ENCODE measurements around the gene TARDBP.
"Not testable (repeated sequence)": the region's sequence is repeated elsewhere in the genome, so short reads cannot be mapped to it uniquely, and the experiment has no call there.

The TARDBP gene

DNA sequence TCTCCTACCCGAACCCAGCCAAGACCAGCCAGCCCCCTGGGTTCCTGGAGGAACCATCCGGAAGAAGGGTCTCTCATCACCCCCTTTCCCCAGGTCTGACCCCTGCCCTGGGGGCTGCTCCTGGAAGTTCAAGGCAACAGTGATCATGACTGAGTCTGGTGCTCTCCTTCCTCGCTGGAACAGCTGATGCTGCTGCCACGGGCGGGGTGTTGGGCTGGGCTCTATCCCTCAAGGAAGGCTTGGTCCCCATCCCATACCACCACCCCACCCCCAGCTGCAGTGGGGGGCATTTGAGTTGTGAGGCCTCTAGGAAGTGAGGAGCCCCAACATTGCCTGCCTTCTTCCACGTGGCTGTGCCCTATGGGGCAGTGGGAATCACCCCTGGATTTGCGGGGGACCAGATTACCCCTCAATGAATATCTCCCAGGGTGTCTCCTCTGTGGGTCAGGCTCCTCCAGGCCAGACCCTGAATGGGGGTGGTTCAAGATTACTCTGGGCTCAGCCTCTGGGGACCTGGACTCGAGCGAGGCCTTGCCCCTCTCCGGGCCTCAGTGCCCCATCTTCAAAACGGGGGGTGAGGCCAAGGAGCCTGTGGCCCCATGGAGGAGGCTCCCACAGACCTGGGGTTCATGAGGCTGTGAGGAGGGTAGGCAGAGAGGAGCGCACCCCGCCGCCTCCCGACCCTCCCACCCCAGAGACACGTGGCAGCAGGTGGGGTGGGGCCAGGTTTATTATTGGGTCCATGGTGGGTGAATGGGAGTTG, 31.8 kb downstream of the TARDBP start:
- no peak for DNase-seq

DNA sequence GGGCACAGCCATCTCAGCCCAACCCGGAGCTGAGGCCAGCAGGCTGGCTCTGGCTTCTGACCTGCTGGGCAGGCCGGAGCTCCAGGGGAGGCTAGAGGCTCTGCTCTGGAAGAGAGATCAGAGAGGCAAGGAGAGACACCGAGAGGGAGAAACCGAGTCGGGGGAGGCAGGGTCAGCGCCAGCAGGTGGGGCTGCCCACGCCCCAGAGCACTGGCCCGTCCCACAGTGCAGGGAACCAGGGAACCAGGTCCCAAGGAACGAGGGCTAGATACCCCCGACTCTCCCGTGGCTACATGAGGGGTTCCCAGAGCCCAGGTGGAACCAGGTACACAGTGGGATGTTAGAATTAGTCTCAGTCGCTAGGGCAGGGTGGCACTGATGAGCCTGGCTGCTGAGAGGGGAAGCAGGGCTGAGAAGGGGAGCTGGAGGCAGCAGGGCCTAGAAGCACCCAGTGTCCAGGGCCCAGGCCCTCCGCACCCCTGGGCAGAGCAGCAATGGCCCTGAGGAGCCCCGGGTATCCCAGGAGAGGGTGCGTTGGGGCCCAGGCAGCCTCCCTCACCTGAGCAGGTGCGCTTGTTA, 32.5 kb downstream of the TARDBP start:
- no peak for DNase-seq

DNA sequence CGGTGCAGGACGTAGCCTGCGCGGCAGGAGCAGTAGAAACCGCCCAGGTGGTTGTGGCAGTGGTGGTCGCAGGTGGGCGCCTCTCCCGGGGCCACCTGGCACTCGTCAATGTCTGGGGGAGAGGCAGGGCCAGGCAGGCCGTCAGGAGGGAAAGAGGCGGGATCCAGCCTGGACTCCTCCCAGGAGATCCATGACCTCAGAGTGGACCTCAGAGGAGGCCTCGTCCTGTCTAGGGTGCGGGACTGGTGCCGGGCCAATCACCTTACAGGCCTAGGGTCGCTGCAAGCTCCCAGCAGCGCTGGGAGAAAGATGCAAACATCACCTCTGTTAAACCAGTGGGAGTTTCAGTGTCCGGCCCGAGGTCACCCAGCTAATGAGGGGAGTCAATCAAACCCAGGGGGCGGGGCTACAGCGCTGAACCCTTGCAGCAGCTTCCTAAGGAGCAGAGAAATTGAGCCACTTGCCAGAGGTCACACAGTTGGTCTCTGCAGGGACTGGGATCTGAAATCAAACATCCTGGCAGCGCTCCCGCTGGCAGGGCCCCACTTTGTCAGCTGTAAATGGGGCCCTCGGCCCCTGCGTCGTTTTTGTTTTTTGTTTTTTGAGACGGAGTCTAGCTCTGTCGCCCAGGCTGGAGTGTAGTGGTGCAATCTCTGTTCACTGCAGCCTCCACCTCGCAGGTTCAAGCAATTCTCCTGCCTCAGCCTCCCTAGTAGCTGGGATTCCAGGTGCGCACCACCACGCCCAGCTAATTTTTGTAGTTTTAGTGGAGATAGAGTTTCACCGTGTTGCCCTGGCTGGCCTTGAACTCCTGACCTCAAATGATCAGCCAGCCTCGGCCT, 33.2 kb downstream of the TARDBP start:
- no peak for DNase-seq

DNA sequence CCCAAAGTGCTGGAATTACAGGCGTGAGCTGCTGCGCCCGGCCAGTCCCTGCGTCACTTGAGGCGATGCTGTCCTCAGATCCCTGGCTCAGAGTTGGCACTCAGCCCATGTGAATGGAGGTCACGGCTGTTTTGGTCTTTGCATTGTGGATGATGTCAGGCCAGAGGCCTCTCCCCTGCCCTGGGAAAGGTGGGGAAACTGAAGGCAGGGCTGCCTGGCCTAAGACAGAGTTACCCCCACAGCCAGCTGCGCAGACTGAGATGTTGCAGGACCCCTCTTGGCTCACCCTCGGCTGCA, 33.8 kb downstream of the TARDBP start:
- DNase-seq = no peak

DNA sequence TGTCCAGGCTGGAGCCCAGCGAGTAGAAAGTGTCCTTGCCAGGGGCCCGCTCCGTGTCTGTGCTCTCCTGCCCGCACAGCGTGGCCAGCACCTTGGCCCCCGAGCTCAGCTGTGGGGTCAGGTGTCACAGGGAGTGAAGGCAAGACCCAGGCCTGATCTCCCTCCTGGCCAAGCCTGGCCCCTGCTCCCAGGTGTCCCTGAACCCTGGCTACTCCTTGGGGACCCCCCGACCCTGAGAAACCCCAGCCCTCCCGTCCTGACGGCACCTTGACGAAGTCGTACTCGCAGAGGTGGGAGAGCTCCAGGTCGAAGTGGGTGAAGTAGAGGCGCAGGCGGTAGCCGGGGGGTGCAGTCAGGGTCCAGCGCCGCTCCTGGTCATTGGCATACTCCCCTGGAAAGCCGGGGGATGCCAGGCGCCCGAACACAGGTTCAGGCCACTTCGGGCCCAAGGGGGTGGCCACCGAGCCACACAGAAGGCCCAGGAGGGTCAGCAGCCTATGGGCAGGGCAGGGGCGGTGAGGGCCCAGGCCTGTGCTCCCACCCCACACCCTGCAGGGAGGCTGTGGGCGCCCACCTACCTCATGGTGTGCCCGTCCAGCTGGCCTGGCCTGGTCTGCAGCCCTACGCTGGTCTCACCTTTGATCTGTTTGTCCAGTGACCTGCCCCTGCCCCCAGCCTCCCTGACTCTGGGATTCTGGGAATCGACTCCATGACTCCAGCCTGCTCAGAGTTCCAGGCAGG, 34.3 kb downstream of the TARDBP start, which contains the start of gene MASP2:
TSS of gene MASP2 (minus strand) at position 615 of the 741 bp plus-strand sequence. CDS start at position 583, 32 bp downstream.
- no peak for DNase-seq

DNA sequence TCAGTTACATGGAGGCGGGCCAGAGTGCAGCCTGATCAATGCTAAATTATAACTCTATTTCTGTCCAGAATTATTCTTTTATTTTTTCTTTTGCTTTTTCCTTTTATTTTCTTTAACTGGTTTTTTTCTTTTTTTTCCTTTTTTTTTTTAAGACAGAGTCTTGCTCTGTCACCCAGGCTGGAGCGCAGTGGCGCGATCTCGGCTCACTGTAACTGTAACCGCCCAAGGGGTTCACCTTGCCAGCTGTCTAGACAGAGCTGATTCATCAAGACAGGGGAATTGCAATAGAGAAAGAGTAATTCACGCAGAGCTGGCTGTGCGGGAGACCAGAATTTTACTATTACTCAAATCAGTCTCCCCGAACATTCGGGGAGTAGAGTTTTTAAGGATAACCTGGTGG, 38.7 kb downstream of the TARDBP start:
- DNase-seq = not testable (repeated sequence)

DNA sequence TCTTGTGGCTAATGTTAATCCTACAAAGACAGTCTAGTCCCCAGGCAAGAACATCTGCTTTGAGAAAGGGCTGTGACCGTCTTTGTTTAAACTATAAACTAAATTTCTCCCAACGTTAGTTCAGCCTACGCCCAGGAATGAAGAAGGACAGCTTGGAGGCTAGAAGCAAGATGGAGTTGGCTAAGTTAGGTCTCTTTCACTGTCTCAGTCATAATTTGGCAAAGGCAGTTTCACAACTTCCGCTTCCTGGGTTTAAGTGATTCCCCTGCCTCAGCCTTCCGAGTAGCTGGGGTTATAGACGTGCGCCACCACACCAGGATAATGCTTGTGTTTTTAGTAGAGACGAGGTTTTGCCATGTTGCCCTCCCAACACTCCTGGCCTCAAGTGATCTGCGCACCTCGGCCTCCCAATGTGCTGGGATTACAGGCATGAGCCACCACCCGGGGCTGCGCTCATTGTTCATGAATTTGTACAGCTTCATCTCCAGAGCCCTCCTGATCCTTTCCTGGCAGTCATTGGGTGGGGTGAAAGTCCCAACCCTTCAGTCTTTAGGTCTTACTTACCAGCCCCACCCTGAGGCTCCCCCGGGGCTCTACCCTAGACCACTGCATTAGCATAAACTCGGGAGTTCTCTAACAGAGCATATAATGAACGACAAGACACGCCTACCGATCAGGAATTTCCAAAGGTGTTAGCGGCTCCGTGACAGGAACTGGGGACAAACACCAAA, 39.5 kb downstream of the TARDBP start:
- no peak for DNase-seq

DNA sequence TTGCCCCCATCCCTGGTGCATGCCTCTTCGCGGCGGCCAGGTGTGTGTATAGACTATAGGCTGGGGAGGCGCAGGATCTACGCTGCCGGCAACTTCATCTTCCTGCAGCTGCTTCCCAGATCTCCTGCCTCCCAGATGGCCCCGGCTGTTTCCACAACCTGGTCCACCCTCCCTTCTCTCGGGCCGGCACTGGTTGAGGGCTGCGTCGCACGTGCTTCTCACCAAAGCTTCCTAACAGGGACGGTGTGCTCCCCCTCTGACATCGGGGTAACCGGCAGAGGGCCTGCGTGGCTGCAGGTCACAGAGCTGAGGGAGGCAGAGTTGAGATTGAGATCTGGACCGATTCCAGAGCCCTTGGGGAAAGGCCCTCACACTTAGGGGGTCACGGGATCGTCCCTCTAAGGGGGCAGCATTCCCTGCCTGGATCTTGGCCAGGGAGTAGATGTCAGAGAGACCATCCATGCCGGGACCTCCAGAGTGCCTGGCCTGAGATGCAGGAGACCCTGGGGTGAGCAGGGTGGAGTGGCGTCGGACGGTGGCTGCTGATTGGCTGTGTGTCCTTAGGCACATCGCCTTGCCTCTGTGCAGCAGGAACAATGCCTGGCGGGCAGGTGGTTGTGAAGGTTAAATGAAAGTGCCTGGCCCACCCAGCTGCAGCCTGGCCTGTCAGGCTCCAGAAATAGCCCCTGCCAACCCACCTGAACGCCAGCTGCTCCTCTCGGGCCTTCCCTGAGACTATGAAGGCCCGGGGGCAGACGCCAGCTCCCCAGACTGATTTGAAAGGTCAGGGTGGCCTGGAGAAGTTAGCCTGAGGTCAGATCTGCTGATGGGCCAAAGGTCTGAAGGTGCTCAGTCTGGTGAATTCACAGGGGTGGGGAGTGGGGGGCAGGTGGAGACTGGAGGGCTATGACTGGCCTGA, 40.6 kb downstream of the TARDBP start:
- DNase-seq = peak; percentile 21 to 43

DNA sequence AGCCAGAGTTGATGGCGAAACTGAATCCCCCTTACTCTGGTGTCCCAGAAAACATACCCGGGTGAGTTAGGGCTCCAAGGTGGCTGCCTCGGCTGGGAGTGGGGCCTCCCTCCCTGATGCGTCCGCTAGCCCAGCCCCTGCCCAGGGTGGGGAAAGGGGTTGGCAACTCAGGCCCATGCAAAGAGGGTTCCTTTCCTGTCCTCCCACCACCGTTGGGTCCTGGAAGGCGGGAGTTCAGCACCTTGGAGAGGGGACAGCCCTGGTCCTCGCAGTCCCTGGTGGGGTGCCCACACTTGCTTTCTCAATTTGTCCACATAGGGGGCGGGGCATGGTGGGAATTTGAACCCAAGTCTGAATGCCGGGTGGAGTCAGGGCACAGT, 41.3 kb downstream of the TARDBP start:
- peak in 1 of 2 experiments; percentile 35 for DNase-seq

DNA sequence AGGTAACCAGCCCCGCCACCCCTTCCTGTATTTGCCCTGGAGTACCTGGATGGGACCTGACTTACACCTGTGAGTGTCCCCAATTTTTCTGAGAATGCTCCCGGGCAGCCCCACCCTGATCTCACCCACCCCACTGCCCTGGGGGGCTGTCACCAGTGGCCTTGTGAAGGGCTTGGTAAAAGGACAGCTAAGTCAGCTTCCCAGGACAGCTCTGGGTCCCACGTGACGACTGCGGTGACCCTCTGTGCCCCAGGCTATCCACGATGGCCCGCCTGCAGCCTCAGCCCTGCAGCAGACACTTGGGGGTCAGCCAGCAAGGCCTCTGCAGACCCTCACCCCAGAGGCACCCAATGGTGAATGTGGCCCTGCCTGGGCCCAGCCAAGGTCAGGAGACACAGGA, 41.7 kb downstream of the TARDBP start:
- DNase-seq = no peak

DNA sequence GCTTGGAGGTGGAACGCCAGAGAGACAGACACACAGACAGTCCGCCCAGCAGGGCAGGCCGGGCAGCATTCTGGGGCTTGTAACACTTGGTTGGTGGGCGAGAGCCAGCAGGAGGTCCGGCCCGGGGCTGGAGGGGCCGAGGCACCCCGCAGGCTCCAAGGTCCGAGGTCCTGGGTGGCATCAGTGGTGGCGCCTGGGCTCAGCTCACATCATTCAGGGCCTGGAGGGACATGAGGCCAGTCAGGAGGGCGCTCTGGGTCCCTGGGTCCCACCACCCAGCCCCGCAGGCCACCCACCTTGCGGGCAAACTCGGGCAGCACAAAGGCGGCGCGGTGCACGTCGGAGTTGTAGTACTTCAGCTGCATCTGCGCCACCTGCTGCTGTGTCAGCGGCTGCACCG, 42.2 kb downstream of the TARDBP start:
- DNase-seq = no peak

DNA sequence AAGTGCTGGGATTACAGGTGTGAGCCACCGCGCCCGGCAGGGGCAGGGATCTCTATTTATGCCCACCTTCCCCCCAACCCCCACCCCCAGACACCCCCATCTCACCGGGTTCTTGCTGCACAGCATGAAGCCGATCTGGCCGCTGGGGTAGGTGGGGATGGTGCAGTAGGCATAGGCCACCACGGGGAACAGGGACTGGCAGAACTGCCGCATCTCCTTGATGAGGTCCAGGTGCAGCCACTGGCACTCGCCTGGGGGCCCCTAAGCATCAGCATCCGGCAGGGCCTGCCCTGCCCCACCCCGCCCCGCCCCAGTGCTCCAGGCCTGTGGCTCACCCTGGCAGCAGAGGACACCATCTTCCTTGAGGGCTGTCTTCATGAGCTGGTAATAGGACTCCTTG, 43.2 kb downstream of the TARDBP start:
- DNase-seq = no peak

DNA sequence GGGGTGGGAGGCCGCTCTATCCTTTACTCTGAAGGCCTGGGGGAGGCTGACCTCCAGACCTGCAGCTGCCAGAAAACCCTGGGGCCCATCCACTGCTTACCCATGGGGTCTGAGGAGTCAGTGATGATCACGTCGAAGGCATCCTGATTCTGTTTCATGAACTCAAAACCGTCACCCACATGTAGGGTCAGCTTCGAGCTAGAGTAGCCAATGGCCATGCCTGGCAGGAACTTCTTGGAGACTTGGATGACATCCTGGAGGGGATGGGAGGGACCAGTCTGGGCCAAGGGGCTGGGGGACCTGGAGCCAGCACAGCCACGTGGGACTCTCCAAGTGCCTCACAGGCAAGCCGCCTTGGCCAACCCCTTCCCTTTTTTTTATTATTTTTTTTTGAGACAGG, 44.0 kb downstream of the TARDBP start:
- DNase-seq = no peak

DNA sequence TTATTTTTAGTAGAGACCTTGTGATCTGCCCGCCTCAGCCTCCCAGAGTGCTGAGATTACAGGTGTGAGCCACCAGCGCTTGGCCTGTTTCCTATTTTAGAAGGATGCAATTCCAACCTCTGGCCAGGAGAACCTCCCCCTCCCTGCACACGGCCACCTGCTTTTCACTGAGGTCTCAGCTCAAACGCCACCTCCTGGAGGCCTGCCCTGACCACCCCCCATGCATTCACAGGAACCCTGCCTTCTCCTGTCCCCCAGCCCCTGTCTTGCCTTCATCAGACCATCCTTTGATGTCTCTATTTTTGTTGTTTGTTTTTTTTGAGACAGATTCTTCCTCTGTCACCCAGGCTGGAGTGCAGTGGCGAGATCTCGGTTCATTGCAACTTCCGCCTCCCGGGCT, 45.0 kb downstream of the TARDBP start:
- no peak for DNase-seq

DNA sequence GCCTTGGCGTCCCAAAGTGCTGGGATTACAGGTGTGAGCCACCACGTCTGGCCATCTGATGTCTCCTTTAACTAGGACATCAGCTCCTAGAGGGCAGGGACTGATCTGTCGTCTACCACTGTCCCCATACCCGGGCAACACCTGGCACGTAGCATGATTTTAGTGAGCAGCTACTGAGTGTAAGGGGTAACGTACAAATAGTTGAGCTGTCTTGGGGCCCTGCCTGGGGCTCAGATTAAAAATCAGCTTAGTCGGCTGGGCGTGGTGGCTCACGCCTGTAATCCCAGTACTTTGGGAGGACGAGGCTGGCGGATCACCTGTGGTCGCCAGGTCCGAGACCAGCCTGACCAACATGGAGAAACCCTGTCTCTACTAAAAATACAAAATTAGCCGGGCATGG, 45.6 kb downstream of the TARDBP start:
- no peak for DNase-seq

DNA sequence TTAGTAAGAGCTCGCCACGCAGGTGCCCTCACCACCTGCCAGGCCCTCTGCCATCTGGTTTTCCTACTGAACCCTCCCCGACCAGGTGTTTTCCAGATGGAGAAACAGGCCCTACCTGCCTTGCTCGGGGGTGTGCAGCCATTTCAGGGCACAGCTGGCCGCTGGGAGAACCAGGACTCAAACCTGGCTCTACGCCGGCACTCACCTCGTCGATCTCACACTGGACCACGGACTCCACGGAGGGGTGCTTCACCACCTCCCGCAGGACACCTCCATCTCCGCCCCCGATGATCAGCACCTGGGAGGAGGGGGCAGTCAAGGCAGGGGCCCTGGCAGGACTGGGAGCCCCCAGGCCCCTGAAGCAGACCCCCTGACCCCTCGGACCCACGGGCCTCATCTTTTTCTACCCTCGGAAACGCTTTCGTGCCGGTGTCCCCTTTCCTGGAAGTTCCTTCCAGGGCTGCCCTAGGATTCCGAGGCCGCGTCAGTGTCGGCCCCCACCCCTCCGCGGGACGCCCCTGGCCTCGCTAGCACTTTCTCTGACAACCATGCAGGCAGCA, 46.2 kb downstream of the TARDBP start:
- no peak for DNase-seq

DNA sequence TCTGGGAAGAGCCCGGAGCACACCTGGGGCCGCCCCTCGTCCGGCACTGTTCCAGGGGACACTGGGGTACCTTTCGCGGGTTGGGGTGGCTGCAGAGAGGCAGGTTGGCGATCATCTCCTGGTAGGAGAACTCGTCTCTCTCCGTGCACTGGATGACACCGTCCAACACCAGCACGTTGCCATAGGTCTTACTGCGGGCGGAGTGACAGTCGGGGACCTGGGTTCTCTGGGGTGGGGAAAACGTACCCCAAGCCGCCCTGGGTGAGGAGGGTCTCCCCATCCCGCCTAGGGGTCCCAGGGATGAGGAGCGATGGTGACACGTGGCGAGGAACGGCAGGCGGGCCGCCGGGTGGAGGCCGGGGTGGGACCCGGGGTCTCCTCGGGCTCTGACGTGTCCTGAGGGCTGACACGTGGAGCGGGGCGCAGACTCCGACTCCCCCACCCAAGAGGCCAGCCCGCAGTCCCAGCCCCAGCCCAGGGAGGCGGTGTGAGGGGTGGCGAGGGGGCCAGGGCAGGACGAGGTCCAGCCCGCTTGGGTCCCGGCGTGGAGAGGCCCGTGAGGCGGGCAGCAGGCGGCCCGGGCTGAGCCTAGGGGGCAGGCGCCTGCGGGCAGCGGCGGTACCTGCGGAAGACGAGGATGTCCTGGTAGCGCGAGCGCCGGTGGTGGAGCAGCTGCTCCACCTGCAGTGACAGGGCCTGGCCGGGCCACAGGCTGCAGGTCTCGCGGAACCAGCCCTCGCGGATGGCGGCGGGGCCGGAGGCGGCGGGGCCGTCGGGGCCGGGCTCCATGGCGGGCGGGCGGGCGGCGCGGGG, 46.9 kb downstream of the TARDBP start:
- DNase-seq = peak in 1 of 2 experiments; percentile 53

DNA sequence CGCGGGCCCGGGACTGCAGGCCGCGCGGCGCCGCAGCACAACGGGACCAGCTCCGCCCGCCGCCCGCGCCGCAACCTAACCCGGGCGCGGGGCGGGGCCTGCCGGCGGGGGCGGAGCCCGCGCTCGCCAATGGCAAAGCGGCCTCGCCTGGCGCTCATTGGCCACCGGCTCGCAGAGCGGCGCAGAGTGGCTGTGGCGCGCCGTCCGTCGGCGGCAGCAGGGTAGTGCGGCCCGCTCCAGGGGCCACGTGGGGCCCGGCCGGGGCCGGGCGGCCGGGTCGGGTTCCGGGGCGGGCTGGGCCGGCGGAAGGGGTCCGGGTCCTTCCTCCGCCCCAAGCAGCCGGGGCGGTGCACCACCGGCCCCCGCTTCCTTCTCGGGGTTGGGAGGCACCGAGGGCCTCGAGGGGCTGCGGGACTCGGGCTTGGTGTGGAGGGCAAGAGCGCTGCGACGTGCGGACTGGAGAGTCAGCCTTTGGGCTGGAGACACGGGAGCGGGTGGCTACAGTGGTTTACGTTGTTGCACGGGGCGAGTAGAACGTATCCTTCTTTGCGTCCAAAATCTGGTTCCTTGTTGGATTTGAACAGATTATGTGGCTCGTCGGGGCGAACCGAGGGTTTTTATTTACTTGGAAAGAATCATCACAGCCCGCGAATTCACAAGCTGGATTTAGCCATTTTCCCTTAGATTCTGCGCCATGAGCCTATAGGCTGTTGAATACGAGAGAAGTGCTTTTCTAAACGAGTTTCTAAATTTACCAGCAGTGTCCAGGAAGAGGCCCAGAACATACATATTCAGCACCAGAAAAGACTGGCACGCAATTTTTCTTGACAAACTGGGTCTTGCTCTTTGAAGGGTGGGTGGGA, 47.7 kb downstream of the TARDBP start, which contains the start of gene SRM:
TSS of gene SRM (minus strand) at position 51 of the 863 bp plus-strand sequence. CDS start 75 bp downstream, outside the sequence.
- DNase-seq = peak; percentile 91 to 94
